CD4-positive, alpha-beta T cell (primary cell): Measurements from ENCODE around the gene TOR1B. TPM values are rescaled to one million over a fixed set of nuclear protein-coding genes. Genes with fewer than 3 reads are reported as not detected.
A peak's percentile ranks its signal among the peaks of the same experiment; 100 is the strongest.

Experiments used
- ATAC-seq: fragments of 200-7000 bp; cut with Tn5 transposase; one replicate; pipeline ENCODE4 v1.10.0; 2022; ENCODE audit warnings: mild to moderate bottlenecking; ENCODE audit not compliant: poor library complexity
- CTCF ChIA-PET: fragments of 350-600 bp; sonication (Branson Sonifier 250); formaldehyde crosslinking; loops from one replicate; lab custom pipeline; 2021; ENCODE audit warnings: antibody characterized with exemption, inconsistent platforms; lab: Charles Lee
- POLR2A ChIA-PET: fragments of 350-600 bp; sonication (Branson Sonifier 250); formaldehyde crosslinking; loops from one replicate; lab custom pipeline; 2021; ENCODE audit warnings: antibody characterized with exemption, inconsistent platforms; lab: Charles Lee
- DNase-seq, 14 experiments: peaks; one replicate each; pipeline ENCODE4 v3.0.0-alpha.2; 2013 to 2020; ENCODE audit warnings: mixed read lengths in 2 of 14
- H3K27ac ChIP-seq, 2 donors: one replicate each; pipeline versions ENCODE4 v1.5.1 to v1.7.0; 2013; ENCODE audit warnings: low read length in 2 of 2, low read depth in 1 of 2, mild to moderate bottlenecking in 1 of 2
- H3K27me3 ChIP-seq, 2 experiments: 1 replicate in 1 of 2; 2 replicates in 1 of 2; pipeline versions ENCODE4 v1.6.1 to v1.7.0; 2013; ENCODE audit warnings: low read length in 2 of 2, control low read depth in 1 of 2, mild to moderate bottlenecking in 1 of 2, moderate library complexity in 1 of 2; ENCODE audit not compliant: insufficient read depth in 2 of 2, control insufficient read depth in 1 of 2
- H3K36me3 ChIP-seq: one replicate; pipeline ENCODE4 v1.6.1; 2013; ENCODE audit warnings: low read length, control low read depth; ENCODE audit not compliant: insufficient read depth
- H3K4me1 ChIP-seq: one replicate; pipeline ENCODE4 v1.6.1; 2013; ENCODE audit warnings: low read length, control low read depth; ENCODE audit not compliant: insufficient read depth
- H3K4me3 ChIP-seq: one replicate; pipeline ENCODE4 v1.5.1; 2013; ENCODE audit warnings: mild to moderate bottlenecking, low read length, moderate library complexity
- H3K9me3 ChIP-seq, 2 experiments: 1 replicate in 1 of 2; 2 replicates in 1 of 2; pipeline versions ENCODE4 v1.6.1 to v1.7.0; 2013; ENCODE audit warnings: low read length in 2 of 2, mild to moderate bottlenecking in 2 of 2, control low read depth in 1 of 2, moderate library complexity in 1 of 2; ENCODE audit not compliant: control insufficient read depth in 1 of 2, insufficient read depth in 1 of 2
- H3K27ac Mint-ChIP-seq: one replicate; pipeline ENCODE4 v1.8.0; 2020; ENCODE audit warnings: mixed read lengths
- H3K27me3 Mint-ChIP-seq: one replicate; pipeline ENCODE4 v1.8.0; 2021; ENCODE audit warnings: mixed read lengths
- H3K36me3 Mint-ChIP-seq: one replicate; pipeline ENCODE4 v1.8.0; 2021; ENCODE audit warnings: low read depth, mixed read lengths
- H3K4me1 Mint-ChIP-seq: one replicate; pipeline ENCODE4 v1.8.0; 2021; ENCODE audit warnings: low read depth, mixed read lengths
- H3K4me3 Mint-ChIP-seq: one replicate; pipeline ENCODE4 v1.8.0; 2020; ENCODE audit warnings: mild to moderate bottlenecking, mixed read lengths
- H3K9me3 Mint-ChIP-seq: one replicate; pipeline ENCODE4 v1.8.0; 2020; ENCODE audit warnings: mixed read lengths
- intact Hi-C, 2 experiments: fragments of 100-400 bp; cut with DNase I in 1 of 2; cut with micrococcal nuclease in 1 of 2; formaldehyde crosslinking; loops; one replicate each; pipeline versions ENCODE4 v1.15.1 to v1.9.0; 2023 to 2025; cut with DNase I, micrococcal nuclease
- total RNA-seq, 174 experiments: library from RNA in 2 of 174; stranded (reverse) in 2 of 174; gene quantifications; one replicate each; pipeline ENCODE4 v1.2.3 and lab custom pipeline; 2021 to 2026
- TF ChIP-seq, protein P1 (sequence below): fragments of 200-600 bp; IDR thresholded peaks from one replicate; pipeline ENCODE4 v1.8.0; 2022; ENCODE audit warnings: antibody characterized with exemption, mild to moderate bottlenecking

Gene TOR1B
- total RNA-seq, 2 experiments from 2014 or later = 13.4 to 15.1 TPM

DNA sequence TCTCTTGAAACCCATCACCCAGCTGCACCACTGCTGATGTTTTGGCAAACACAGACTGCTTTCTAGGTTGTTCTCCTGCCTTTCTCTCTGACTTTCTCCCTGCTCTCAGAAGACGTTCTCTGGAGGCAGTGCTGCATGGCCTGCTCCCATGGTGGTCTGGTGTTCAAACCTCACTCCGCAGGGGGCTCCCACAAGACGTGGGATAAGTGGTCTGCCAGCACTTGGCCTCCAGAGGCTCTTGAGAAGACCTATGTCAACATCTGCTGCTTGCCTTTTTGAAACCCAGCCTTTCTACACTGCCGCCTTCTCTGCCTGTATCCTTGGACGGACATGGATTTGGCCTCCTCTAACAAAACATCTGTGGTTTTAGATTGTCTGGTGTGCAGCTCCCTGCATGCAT, 48.8 kb downstream of the TOR1B start:
- POLR2A ChIA-PET = interaction anchor here (0.8 kb wide), 1 partner anchor 397 kb away, joined by 3 read pairs; no protein-coding TSS in a partner anchor
- ATAC-seq (no peak), DNase-seq (no peak)
- Mint-ChIP-seq H3K9me3 (no peaks in the 10 kb centered on the region), H3K27ac (peak overlapping the region; percentile 65), H3K27me3 (no peaks in the 10 kb centered on the region), H3K36me3 (peaks cover 90% of the 10 kb centered on the region), H3K4me3 (no peak overlapping the region), H3K4me1 (peaks cover 48% of the 10 kb centered on the region)
- Histone ChIP-seq H3K27me3 (no peaks in the 10 kb centered on the region), H3K36me3 (peaks cover 84% of the 10 kb centered on the region), H3K4me3 (no peak overlapping the region), H3K9me3 (no peaks in the 10 kb centered on the region), H3K4me1 (peaks cover 41% of the 10 kb centered on the region), H3K27ac (no peak overlapping the region)
- TF ChIP-seq, protein P1, sequence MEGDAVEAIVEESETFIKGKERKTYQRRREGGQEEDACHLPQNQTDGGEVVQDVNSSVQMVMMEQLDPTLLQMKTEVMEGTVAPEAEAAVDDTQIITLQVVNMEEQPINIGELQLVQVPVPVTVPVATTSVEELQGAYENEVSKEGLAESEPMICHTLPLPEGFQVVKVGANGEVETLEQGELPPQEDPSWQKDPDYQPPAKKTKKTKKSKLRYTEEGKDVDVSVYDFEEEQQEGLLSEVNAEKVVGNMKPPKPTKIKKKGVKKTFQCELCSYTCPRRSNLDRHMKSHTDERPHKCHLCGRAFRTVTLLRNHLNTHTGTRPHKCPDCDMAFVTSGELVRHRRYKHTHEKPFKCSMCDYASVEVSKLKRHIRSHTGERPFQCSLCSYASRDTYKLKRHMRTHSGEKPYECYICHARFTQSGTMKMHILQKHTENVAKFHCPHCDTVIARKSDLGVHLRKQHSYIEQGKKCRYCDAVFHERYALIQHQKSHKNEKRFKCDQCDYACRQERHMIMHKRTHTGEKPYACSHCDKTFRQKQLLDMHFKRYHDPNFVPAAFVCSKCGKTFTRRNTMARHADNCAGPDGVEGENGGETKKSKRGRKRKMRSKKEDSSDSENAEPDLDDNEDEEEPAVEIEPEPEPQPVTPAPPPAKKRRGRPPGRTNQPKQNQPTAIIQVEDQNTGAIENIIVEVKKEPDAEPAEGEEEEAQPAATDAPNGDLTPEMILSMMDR = no peak
- CTCF ChIA-PET = interaction anchor here (0.6 to 1.4 kb wide), 2 partner anchors 13 to 34 kb away, joined by 3 to 4 read pairs; no protein-coding TSS in a partner anchor
- intact Hi-C loops = no loop called here

DNA sequence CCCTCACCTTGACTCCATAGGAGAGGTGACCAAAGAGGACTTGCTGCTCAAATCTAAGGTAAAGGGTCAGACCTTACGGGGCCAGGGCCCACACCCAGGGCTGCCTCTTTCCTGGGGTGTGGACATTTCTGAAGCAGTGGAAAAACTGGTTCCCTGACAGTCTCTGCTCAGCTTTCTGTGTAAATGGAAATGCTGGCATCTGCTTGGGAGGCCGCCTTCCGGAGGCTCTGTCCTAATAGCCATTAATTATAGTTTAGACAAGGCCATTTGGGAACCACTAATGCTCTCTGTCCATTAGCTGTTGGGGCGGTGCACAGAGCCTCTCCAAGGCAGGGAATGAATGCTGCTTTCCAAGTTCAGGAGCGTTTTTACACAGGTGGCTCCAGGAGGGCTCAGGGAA, 49.6 kb downstream of the TOR1B start:
- Histone ChIP-seq H3K27me3 (no peaks in the 10 kb centered on the region), H3K36me3 (peaks cover 90% of the 10 kb centered on the region), H3K4me3 (no peak overlapping the region), H3K4me1 (peaks cover 46% of the 10 kb centered on the region), H3K9me3 (no peaks in the 10 kb centered on the region), H3K27ac (no peak overlapping the region)
- TF ChIP-seq, protein P1 = no peak
- H3K4me1 Mint-ChIP-seq = peaks cover 48% of the 10 kb centered on the region
- peaks cover 95% of the 10 kb centered on the region for H3K36me3 Mint-ChIP-seq
- CTCF ChIA-PET = no interaction called here
- no peak for DNase-seq
- no peak for ATAC-seq
- H3K4me3 Mint-ChIP-seq = no peak overlapping the region
- H3K9me3 Mint-ChIP-seq = no peaks in the 10 kb centered on the region
- peak overlapping the region; percentile 65 for H3K27ac Mint-ChIP-seq
- intact Hi-C loops = no loop called here
- H3K27me3 Mint-ChIP-seq = no peaks in the 10 kb centered on the region
- POLR2A ChIA-PET = interaction anchor here (0.9 to 1.2 kb wide), 2 partner anchors 18 to 36 kb away, joined by 3 to 4 read pairs; partner anchors contain the start of genes C9orf78 and USP20

DNA sequence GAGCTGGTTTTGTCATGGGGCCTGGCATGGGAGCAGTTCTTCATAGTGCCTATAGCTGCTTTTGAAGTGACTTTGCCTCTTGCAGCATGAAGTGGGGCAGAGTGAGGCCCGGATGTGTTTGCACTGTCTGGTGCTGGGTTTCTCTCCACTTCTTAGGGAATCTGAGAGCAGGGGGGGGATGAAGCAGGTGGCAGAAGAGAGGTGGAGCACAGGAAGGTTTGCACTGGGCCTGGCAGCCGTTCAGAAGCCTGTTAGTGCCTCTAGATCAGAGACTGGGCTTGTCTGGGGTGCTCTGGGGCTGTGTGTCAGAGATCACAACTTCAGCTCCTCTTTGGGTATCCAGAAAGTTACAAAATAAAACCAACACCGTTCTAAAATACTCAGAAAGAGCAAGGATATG, 50.6 kb downstream of the TOR1B start:
- H3K36me3 ChIP-seq = peaks cover 98% of the 10 kb centered on the region
- ChIA-PET POLR2A (interaction anchor here (1.0 to 1.4 kb wide), 2 partner anchors 15 to 109 kb away, joined by 3 read pairs; no protein-coding TSS in a partner anchor), CTCF (no interaction called here)
- ATAC-seq = no peak
- TF ChIP-seq, protein P1 = no peak
- no peaks in the 10 kb centered on the region for H3K27me3 ChIP-seq
- no peak overlapping the region for H3K4me3 ChIP-seq
- Mint-ChIP-seq H3K27me3 (no peaks in the 10 kb centered on the region), H3K27ac (peak overlapping the region; percentile 75), H3K4me3 (no peak overlapping the region), H3K4me1 (peaks cover 53% of the 10 kb centered on the region), H3K36me3 (peaks cover 96% of the 10 kb centered on the region), H3K9me3 (no peaks in the 10 kb centered on the region)
- no peaks in the 10 kb centered on the region for H3K9me3 ChIP-seq
- peaks cover 52% of the 10 kb centered on the region for H3K4me1 ChIP-seq
- H3K27ac ChIP-seq = no peak overlapping the region
- DNase-seq = no peak
- intact Hi-C loops = no loop called here
